Activated naive CD8-positive, alpha-beta T cell treated with anti-CD3 and anti-CD28 coated beads, Interleukin-2, amount 50 U/mL, for 24 hours (primary cell): ENCODE measurements around the gene SLC2A6.

Experiments
- ATAC-seq: fragments of 150-1000 bp; cut with Tn5 transposase; one replicate; pipeline ENCODE4 v1.10.0; 2021
- DNase-seq: peaks from one replicate; pipeline ENCODE4 v3.0.0; 2021
- H3K27ac Mint-ChIP-seq: one replicate; pipeline ENCODE4 v1.8.0; 2021; ENCODE audit warnings: mild to moderate bottlenecking, mixed read lengths
- H3K27me3 Mint-ChIP-seq: one replicate; pipeline ENCODE4 v1.8.0; 2021; ENCODE audit warnings: mixed read lengths
- H3K36me3 Mint-ChIP-seq: one replicate; pipeline ENCODE4 v1.8.0; 2021; ENCODE audit warnings: low read depth, mixed read lengths
- H3K4me1 Mint-ChIP-seq: one replicate; pipeline ENCODE4 v1.8.0; 2021; ENCODE audit warnings: mixed read lengths
- H3K4me3 Mint-ChIP-seq: one replicate; pipeline ENCODE4 v1.8.0; 2021; ENCODE audit warnings: mild to moderate bottlenecking, moderate library complexity, mixed read lengths
- H3K9me3 Mint-ChIP-seq: one replicate; pipeline ENCODE4 v1.8.0; 2021; ENCODE audit warnings: mixed read lengths

Gene SLC2A6

GRCh38 chr9:133509179-133510083 lies 30.5 kb upstream of the SLC2A6 start:
- H3K36me3 Mint-ChIP-seq, result no peaks in the 10 kb centered on the region
- peaks cover 15% of the 10 kb centered on the region for H3K4me1 Mint-ChIP-seq
- H3K4me3 Mint-ChIP-seq, result peak overlapping the region; percentile 30
- H3K9me3 Mint-ChIP-seq, result no peaks in the 10 kb centered on the region
- H3K27me3 Mint-ChIP-seq, result no peaks in the 10 kb centered on the region
- H3K27ac Mint-ChIP-seq, result no peak overlapping the region
- no peak for DNase-seq
- ATAC-seq, result no peak

GRCh38 chr9:133508046-133508445 lies 29.1 kb upstream of the SLC2A6 start:
- ATAC-seq, result no peak
- Mint-ChIP-seq H3K9me3 (no peaks in the 10 kb centered on the region), H3K27me3 (no peaks in the 10 kb centered on the region), H3K4me1 (peaks cover 15% of the 10 kb centered on the region), H3K4me3 (no peak overlapping the region), H3K36me3 (no peaks in the 10 kb centered on the region), H3K27ac (no peak overlapping the region)
- DNase-seq, result no peak

- H3K36me3 Mint-ChIP-seq, result no peaks in the 10 kb centered on the region
- ATAC-seq (no peak), DNase-seq (no peak)
- H3K4me3 Mint-ChIP-seq, result no peak overlapping the region
- peaks cover 4% of the 10 kb centered on the region for H3K9me3 Mint-ChIP-seq
- H3K4me1 Mint-ChIP-seq, result peaks cover 15% of the 10 kb centered on the region
- peaks cover 3% of the 10 kb centered on the region for H3K27me3 Mint-ChIP-seq
- H3K27ac Mint-ChIP-seq, result no peak overlapping the region
Observed at GRCh38 chr9:133507246-133507965, 28.5 kb upstream of the SLC2A6 start.

- no peak for ATAC-seq
- peaks cover 15% of the 10 kb centered on the region for H3K4me1 Mint-ChIP-seq
- no peak for DNase-seq
- no peak overlapping the region for H3K4me3 Mint-ChIP-seq
- peaks cover 5% of the 10 kb centered on the region for H3K27me3 Mint-ChIP-seq
- peaks cover 2% of the 10 kb centered on the region for H3K36me3 Mint-ChIP-seq
- no peak overlapping the region for H3K27ac Mint-ChIP-seq
- peaks cover 11% of the 10 kb centered on the region for H3K9me3 Mint-ChIP-seq
Observed at GRCh38 chr9:133506653-133507038, 27.7 kb upstream of the SLC2A6 start.

GRCh38 chr9:133505901-133506652 lies 27.2 kb upstream of the SLC2A6 start:
- peaks cover 2% of the 10 kb centered on the region for H3K36me3 Mint-ChIP-seq
- ATAC-seq (no peak), DNase-seq (no peak)
- no peak overlapping the region for H3K27ac Mint-ChIP-seq
- peaks cover 15% of the 10 kb centered on the region for H3K4me1 Mint-ChIP-seq
- H3K9me3 Mint-ChIP-seq, result peaks cover 15% of the 10 kb centered on the region
- no peak overlapping the region for H3K4me3 Mint-ChIP-seq
- peaks cover 5% of the 10 kb centered on the region for H3K27me3 Mint-ChIP-seq

GRCh38 chr9:133505186-133505830 lies 26.4 kb upstream of the SLC2A6 start:
- H3K9me3 Mint-ChIP-seq, result peaks cover 17% of the 10 kb centered on the region
- no peak overlapping the region for H3K4me3 Mint-ChIP-seq
- H3K27me3 Mint-ChIP-seq, result peaks cover 5% of the 10 kb centered on the region
- H3K4me1 Mint-ChIP-seq, result peaks cover 15% of the 10 kb centered on the region
- ATAC-seq (no peak), DNase-seq (no peak)
- H3K27ac Mint-ChIP-seq, result no peak overlapping the region
- peaks cover 2% of the 10 kb centered on the region for H3K36me3 Mint-ChIP-seq

GRCh38 chr9:133502112-133502511 lies 23.2 kb upstream of the SLC2A6 start:
- peaks cover 2% of the 10 kb centered on the region for H3K36me3 Mint-ChIP-seq
- H3K9me3 Mint-ChIP-seq, result peaks cover 17% of the 10 kb centered on the region
- H3K27me3 Mint-ChIP-seq, result peaks cover 5% of the 10 kb centered on the region
- H3K4me3 Mint-ChIP-seq, result no peak overlapping the region
- H3K27ac Mint-ChIP-seq, result no peak overlapping the region
- no peaks in the 10 kb centered on the region for H3K4me1 Mint-ChIP-seq
- DNase-seq, result no peak
- no peak for ATAC-seq

- H3K27me3 Mint-ChIP-seq, result peaks cover 5% of the 10 kb centered on the region
- H3K36me3 Mint-ChIP-seq, result peaks cover 2% of the 10 kb centered on the region
- ATAC-seq (no peak), DNase-seq (no peak)
- H3K4me3 Mint-ChIP-seq, result no peak overlapping the region
- no peaks in the 10 kb centered on the region for H3K4me1 Mint-ChIP-seq
- H3K9me3 Mint-ChIP-seq, result peaks cover 17% of the 10 kb centered on the region
- no peak overlapping the region for H3K27ac Mint-ChIP-seq
Observed at GRCh38 chr9:133499892-133500270, 21.0 kb upstream of the SLC2A6 start.

GRCh38 chr9:133499132-133499891 lies 20.4 kb upstream of the SLC2A6 start:
- Mint-ChIP-seq H3K36me3 (peaks cover 2% of the 10 kb centered on the region), H3K9me3 (peaks cover 17% of the 10 kb centered on the region), H3K4me1 (no peaks in the 10 kb centered on the region), H3K27me3 (peaks cover 5% of the 10 kb centered on the region), H3K4me3 (no peak overlapping the region), H3K27ac (no peak overlapping the region)
- DNase-seq, result no peak
- no peak for ATAC-seq

GRCh38 chr9:133496861-133497842 lies 18.3 kb upstream of the SLC2A6 start:
- H3K36me3 Mint-ChIP-seq, result no peaks in the 10 kb centered on the region
- DNase-seq (no peak), ATAC-seq (no peak)
- H3K27me3 Mint-ChIP-seq, result no peaks in the 10 kb centered on the region
- no peak overlapping the region for H3K27ac Mint-ChIP-seq
- no peaks in the 10 kb centered on the region for H3K4me1 Mint-ChIP-seq
- H3K4me3 Mint-ChIP-seq, result no peak overlapping the region
- peaks cover 10% of the 10 kb centered on the region for H3K9me3 Mint-ChIP-seq

- Mint-ChIP-seq H3K4me3 (no peak overlapping the region), H3K36me3 (no peaks in the 10 kb centered on the region), H3K27me3 (no peaks in the 10 kb centered on the region), H3K4me1 (no peaks in the 10 kb centered on the region), H3K9me3 (no peaks in the 10 kb centered on the region), H3K27ac (no peak overlapping the region)
- no peak for DNase-seq
- no peak for ATAC-seq
Observed at GRCh38 chr9:133495327-133496293, 16.7 kb upstream of the SLC2A6 start.
